ENCODE data around the gene CNGA1. TPM values are rescaled to one million over a fixed set of nuclear protein-coding genes. Genes with fewer than 3 reads are reported as not detected.
A peak's percentile ranks its signal among the peaks of the same experiment; 100 is the strongest.

Gene CNGA1
- total RNA-seq, 4 donors from 2014 or later: 0.40 to 1.8 TPM; not detected in 2

- no peak for ATAC-seq
- TF ChIP-seq EP300 (IDR thresholded peaks at IDR 0.05): no peak
- TF ChIP-seq POLR2A (IDR thresholded peaks at IDR 0.05): no peak
- TF ChIP-seq POLR2AphosphoS5 (IDR thresholded peaks at IDR 0.05): no peak
- TF ChIP-seq, protein P1, sequence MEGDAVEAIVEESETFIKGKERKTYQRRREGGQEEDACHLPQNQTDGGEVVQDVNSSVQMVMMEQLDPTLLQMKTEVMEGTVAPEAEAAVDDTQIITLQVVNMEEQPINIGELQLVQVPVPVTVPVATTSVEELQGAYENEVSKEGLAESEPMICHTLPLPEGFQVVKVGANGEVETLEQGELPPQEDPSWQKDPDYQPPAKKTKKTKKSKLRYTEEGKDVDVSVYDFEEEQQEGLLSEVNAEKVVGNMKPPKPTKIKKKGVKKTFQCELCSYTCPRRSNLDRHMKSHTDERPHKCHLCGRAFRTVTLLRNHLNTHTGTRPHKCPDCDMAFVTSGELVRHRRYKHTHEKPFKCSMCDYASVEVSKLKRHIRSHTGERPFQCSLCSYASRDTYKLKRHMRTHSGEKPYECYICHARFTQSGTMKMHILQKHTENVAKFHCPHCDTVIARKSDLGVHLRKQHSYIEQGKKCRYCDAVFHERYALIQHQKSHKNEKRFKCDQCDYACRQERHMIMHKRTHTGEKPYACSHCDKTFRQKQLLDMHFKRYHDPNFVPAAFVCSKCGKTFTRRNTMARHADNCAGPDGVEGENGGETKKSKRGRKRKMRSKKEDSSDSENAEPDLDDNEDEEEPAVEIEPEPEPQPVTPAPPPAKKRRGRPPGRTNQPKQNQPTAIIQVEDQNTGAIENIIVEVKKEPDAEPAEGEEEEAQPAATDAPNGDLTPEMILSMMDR (IDR thresholded peaks at IDR 0.05): no peak
- no peaks in the 10 kb centered on the region for H3K36me3 ChIP-seq
- no peak overlapping the region for H3K27ac ChIP-seq
- 0 to 13% methylated on average over 1 to 2 of the region's 2 CpGs for WGBS, 2 donors (ENCODE audit: low coverage in 1 of 2)
- H3K27me3 ChIP-seq: peaks cover 5% of the 10 kb centered on the region
- no peak overlapping the region for H3K4me3 ChIP-seq
- no peaks in the 10 kb centered on the region for H3K9me3 ChIP-seq
- H3K4me1 ChIP-seq: no peaks in the 10 kb centered on the region
Observed at GRCh38 chr4:48038666-48039065, 22.2 kb upstream of the CNGA1 start.

GRCh38 chr4:48037117-48037462, 20.6 kb upstream of the CNGA1 start:
- Histone ChIP-seq H3K4me3 (no peak overlapping the region), H3K4me1 (peaks cover 0 to 4% (median 0%) of the 10 kb centered on the region in 3 donors), H3K36me3 (no peaks in the 10 kb centered on the region), H3K9me3 (no peaks in the 10 kb centered on the region), H3K27me3 (peaks cover 5% of the 10 kb centered on the region), H3K27ac (no peak overlapping the region)
- ATAC-seq: no peak
- WGBS, 2 donors (ENCODE audit: low coverage in 1 of 2): 50 to 53% methylated on average over 2 of the region's 2 CpGs
- TF ChIP-seq EP300 (IDR thresholded peaks at IDR 0.05) (no peak), POLR2AphosphoS5 (IDR thresholded peaks at IDR 0.05) (no peak)

GRCh38 chr4:48035952-48036351, 19.5 kb upstream of the CNGA1 start:
- H3K9me3 ChIP-seq: no peaks in the 10 kb centered on the region
- no peaks in the 10 kb centered on the region for H3K36me3 ChIP-seq
- 82 to 100% methylated on average over 1 to 3 of the region's 3 CpGs for WGBS, 2 donors (ENCODE audit: low coverage in 1 of 2)
- TF ChIP-seq, protein P1 (IDR thresholded peaks at IDR 0.05): no peak
- TF ChIP-seq POLR2A (IDR thresholded peaks at IDR 0.05) (no peak), EP300 (IDR thresholded peaks at IDR 0.05) (no peak), POLR2AphosphoS5 (IDR thresholded peaks at IDR 0.05) (no peak)
- H3K4me3 ChIP-seq: no peak overlapping the region
- no peak overlapping the region for H3K27ac ChIP-seq
- H3K27me3 ChIP-seq: peaks cover 2% of the 10 kb centered on the region
- ATAC-seq: no peak
- peaks cover 0 to 8% (median 0%) of the 10 kb centered on the region in 3 donors for H3K4me1 ChIP-seq

DNA sequence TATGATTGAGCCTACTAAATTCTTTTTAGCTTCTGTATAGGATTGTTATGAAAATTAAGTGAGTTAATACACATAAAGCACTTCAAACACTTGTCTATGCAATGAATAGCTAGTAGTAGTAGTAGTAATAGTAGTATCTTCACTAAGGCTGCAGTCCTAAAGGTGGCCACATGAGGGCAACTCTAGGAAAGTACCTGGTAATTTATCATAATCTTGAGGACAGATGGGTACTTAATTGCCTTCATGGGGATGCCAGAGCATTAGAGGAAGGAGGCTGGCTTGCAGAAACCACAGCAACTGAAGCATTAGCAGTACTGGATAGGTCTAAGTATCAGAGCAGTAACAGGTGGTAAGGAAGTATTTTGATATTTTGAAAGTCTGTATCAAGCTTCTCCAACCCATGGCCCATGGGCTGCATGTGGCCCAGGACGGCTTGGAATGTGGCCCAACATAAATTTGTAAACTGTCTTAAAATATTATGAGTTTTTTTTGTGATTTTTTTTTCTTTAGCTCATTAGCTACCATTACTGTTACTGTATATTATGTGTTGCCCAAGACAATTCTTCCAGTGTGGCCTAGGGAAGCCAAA, 17.4 kb upstream of the CNGA1 start:
- Histone ChIP-seq H3K4me3 (no peak overlapping the region), H3K4me1 (peaks cover 0 to 8% (median 0%) of the 10 kb centered on the region in 3 donors), H3K27me3 (no peaks in the 10 kb centered on the region), H3K9me3 (no peaks in the 10 kb centered on the region), H3K27ac (no peak overlapping the region), H3K36me3 (no peaks in the 10 kb centered on the region)
- TF ChIP-seq, protein P1 (IDR thresholded peaks at IDR 0.05): peak in 1 of 4 experiments; percentile 9
- TF ChIP-seq EP300 (IDR thresholded peaks at IDR 0.05): no peak
- ATAC-seq: no peak
- WGBS, 2 donors (ENCODE audit: low coverage in 1 of 2): 60 to 92% methylated on average over 1 of the region's 1 CpG

DNA sequence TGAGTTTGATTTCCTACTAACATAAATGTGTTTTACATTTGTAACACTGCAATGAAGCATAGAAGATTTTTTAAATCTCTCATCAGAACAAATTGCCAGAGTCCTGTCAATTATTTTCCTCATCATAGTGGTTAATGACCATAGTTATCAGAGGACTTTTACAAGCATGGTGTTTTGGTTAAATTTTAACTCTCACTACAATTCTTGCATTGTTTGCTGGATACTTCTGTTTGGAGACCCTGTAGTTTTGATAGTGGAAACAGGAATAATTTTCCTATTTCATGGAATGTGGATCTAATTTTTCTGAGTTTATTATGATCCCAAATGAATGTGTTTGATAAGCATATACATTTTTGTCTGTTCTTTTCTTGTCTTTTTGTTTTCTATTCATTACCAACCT, 16.9 kb upstream of the CNGA1 start:
- H3K27me3 ChIP-seq: no peaks in the 10 kb centered on the region
- no peak for TF ChIP-seq POLR2A (IDR thresholded peaks at IDR 0.05)
- no peak for TF ChIP-seq POLR2AphosphoS5 (IDR thresholded peaks at IDR 0.05)
- TF ChIP-seq, protein P1 (IDR thresholded peaks at IDR 0.05): no peak
- TF ChIP-seq EP300 (IDR thresholded peaks at IDR 0.05): no peak
- no peaks in the 10 kb centered on the region for H3K9me3 ChIP-seq
- peaks cover 0 to 8% (median 0%) of the 10 kb centered on the region in 3 donors for H3K4me1 ChIP-seq
- H3K36me3 ChIP-seq: no peaks in the 10 kb centered on the region
- no peak overlapping the region for H3K4me3 ChIP-seq
- no peak overlapping the region for H3K27ac ChIP-seq
- no peak for ATAC-seq

All from gastroesophageal sphincter (tissue), 4 donors.